Right cardiac atrium (tissue), 5 donors: ENCODE data around the gene MAPK6. TPM values are rescaled to one million over a fixed set of nuclear protein-coding genes. Genes with fewer than 3 reads are reported as not detected.

Source experiments
- ATAC-seq, 2 donors: fragments of 200-7000 bp; cut with Tn5 transposase; one replicate each; pipeline versions ENCODE4 v1.8.0 to v1.9.1; 2020; ENCODE audit warnings: moderate library complexity in 2 of 2, mild to moderate bottlenecking in 1 of 2
- DNase-seq, 3 donors: peaks; one replicate each; pipeline ENCODE4 v3.0.0-alpha.2; 2020
- H3K27ac ChIP-seq: one replicate; pipeline ENCODE4 v1.5.1; 2013; ENCODE audit warnings: mild to moderate bottlenecking, low read length, control low read depth, moderate library complexity
- H3K27me3 ChIP-seq: one replicate; pipeline ENCODE4 v1.6.1; 2013; ENCODE audit not compliant: control insufficient read depth, insufficient read depth
- H3K4me1 ChIP-seq: one replicate; pipeline ENCODE4 v1.6.1; 2013; ENCODE audit warnings: low read length; ENCODE audit not compliant: control insufficient read depth, insufficient read depth
- H3K4me3 ChIP-seq: one replicate; pipeline ENCODE4 v1.5.1; 2013; ENCODE audit warnings: low read length, control low read depth
- H3K9me3 ChIP-seq: one replicate; pipeline ENCODE4 v1.6.1; 2013; ENCODE audit warnings: low read length; ENCODE audit not compliant: control insufficient read depth
- WGBS: extraction: QIAGEN DNeasy Blood & Tissue Kit; methylation state at CpG from one replicate; pipeline ENCODE4 v1.1.7; 2013; 5-methylcytosine and 5-hydroxymethylcytosine counted together
- intact Hi-C, 4 donors: fragments of 100-400 bp; cut with DNase I; formaldehyde crosslinking; loops; one replicate each; pipeline versions ENCODE4 v1.11.0 to v1.14.0; 2022 to 2023
- polyA plus RNA-seq: library from polyadenylated mRNA; stranded (reverse); fragments of 200-250 nt; gene quantifications from one replicate; pipeline ENCODE4 v1.2.3, GENCODE V29; 2013
- total RNA-seq, 4 donors: library from RNA; stranded (reverse); fragmentation: NEBNext Ultra II Directional; extraction: Animal tissue kit (Norgen Biotek cat#: 25700); gene quantifications; one replicate each; pipeline ENCODE4 v1.2.1, GENCODE V29; 2021
- donor health status: healthy with polysubstance abuse.
- donor health status: DM: no; HTN: yes; CAD: no.
- donor health status: DM: no; HTN: no; CAD: no.
- donor health status: DM: no; HTN: yes; CAD: no; lungs with severe emphysema.
- donor health status: DM: yes; HTN: yes; CAD: no.

The MAPK6 gene
- total and polyA plus RNA-seq, 5 donors: 6.1 to 22.3 (median 18.8) TPM

GRCh38 chr15:52010633-52011595 is 8.1 kb upstream of the MAPK6 start:
- Histone ChIP-seq H3K27ac (no peak overlapping the region), H3K4me3 (no peak overlapping the region), H3K9me3 (no peaks in the 10 kb centered on the region), H3K27me3 (no peaks in the 10 kb centered on the region), H3K4me1 (peaks cover 3% of the 10 kb centered on the region)
- DNase-seq: no peak
- intact Hi-C loops: no loop called here
- no peak for ATAC-seq
- WGBS: 86% methylated on average over 14 of the region's 14 CpGs

- Histone ChIP-seq H3K9me3 (no peaks in the 10 kb centered on the region), H3K4me3 (no peak overlapping the region), H3K27me3 (no peaks in the 10 kb centered on the region), H3K4me1 (peaks cover 3% of the 10 kb centered on the region), H3K27ac (no peak overlapping the region)
- WGBS: 38% methylated on average over 3 of the region's 3 CpGs
- intact Hi-C loops: no loop called here
- ATAC-seq: peak; percentile 61 to 70
- no peak for DNase-seq
Observed at GRCh38 chr15:52011711-52012144, 7.3 kb upstream of the MAPK6 start.

GRCh38 chr15:52012210-52012609 is 6.8 kb upstream of the MAPK6 start:
- H3K27ac ChIP-seq: no peak overlapping the region
- WGBS: 50% methylated on average over 2 of the region's 2 CpGs

GRCh38 chr15:52013151-52013791 is 5.7 kb upstream of the MAPK6 start:
- Histone ChIP-seq H3K27me3 (no peaks in the 10 kb centered on the region), H3K4me1 (no peaks in the 10 kb centered on the region), H3K4me3 (no peak overlapping the region), H3K27ac (no peak overlapping the region), H3K9me3 (no peaks in the 10 kb centered on the region)
- intact Hi-C loops: no loop called here
- 81% methylated on average over 3 of the region's 3 CpGs for WGBS
- DNase-seq (no peak), ATAC-seq (peak in 1 of 2 donors; percentile 30)

More at GRCh38 chr15:52012210-52012609, 6.8 kb upstream of the MAPK6 start:
- Histone ChIP-seq H3K4me3 (no peak overlapping the region), H3K27me3 (no peaks in the 10 kb centered on the region), H3K9me3 (no peaks in the 10 kb centered on the region), H3K4me1 (no peaks in the 10 kb centered on the region)
- intact Hi-C loops: no loop called here
- no peak for ATAC-seq
- no peak for DNase-seq

- H3K27ac ChIP-seq: no peak overlapping the region
- H3K9me3 ChIP-seq: no peaks in the 10 kb centered on the region
- ATAC-seq (no peak), DNase-seq (no peak)
- H3K4me1 ChIP-seq: no peaks in the 10 kb centered on the region
- WGBS: 96% methylated on average over 1 of the region's 1 CpG
- no peaks in the 10 kb centered on the region for H3K27me3 ChIP-seq
- no peak overlapping the region for H3K4me3 ChIP-seq
- intact Hi-C loops: no loop called here
Observed at GRCh38 chr15:52014616-52015015, 4.4 kb upstream of the MAPK6 start.

GRCh38 chr15:52016316-52016715 is 2.7 kb upstream of the MAPK6 start:
- H3K27me3 ChIP-seq: no peaks in the 10 kb centered on the region
- ATAC-seq (no peak), DNase-seq (no peak)
- intact Hi-C loops: no loop called here
- H3K9me3 ChIP-seq: no peaks in the 10 kb centered on the region
- WGBS: 96% methylated on average over 2 of the region's 2 CpGs
- H3K4me1 ChIP-seq: no peaks in the 10 kb centered on the region
- H3K27ac ChIP-seq: no peak overlapping the region
- no peak overlapping the region for H3K4me3 ChIP-seq

- intact Hi-C loops: no loop called here
- Histone ChIP-seq H3K27ac (no peak overlapping the region), H3K27me3 (no peaks in the 10 kb centered on the region), H3K9me3 (no peaks in the 10 kb centered on the region), H3K4me3 (no peak overlapping the region), H3K4me1 (peaks cover 3% of the 10 kb centered on the region)
- ATAC-seq: no peak
- DNase-seq: no peak
- 95% methylated on average over 7 of the region's 7 CpGs for WGBS
Observed at GRCh38 chr15:52018244-52018643, 775 bp upstream of the MAPK6 start.

GRCh38 chr15:52019394-52020220 is 588 bp downstream of the MAPK6 start:
- Histone ChIP-seq H3K27ac (peak overlapping the region; percentile 86), H3K4me1 (peaks cover 3% of the 10 kb centered on the region), H3K4me3 (peak overlapping the region; percentile 81), H3K9me3 (no peaks in the 10 kb centered on the region), H3K27me3 (no peaks in the 10 kb centered on the region)
- under 1% methylated on average over 100 of the region's 100 CpGs for WGBS
- ATAC-seq (peak; percentile 83 to 85), DNase-seq (peak; percentile 91 to 94 (median 92))
- intact Hi-C loops: no loop called here

GRCh38 chr15:52020221-52021085 is 1.4 kb downstream of the MAPK6 start:
- DNase-seq: no peak
- intact Hi-C loops: no loop called here
- 4% methylated on average over 10 of the region's 10 CpGs for WGBS

GRCh38 chr15:52021128-52021671 is 2.2 kb downstream of the MAPK6 start:
- intact Hi-C loops: no loop called here
- ATAC-seq (peak in 1 of 2 donors; percentile 28), DNase-seq (peak in 1 of 3 donors; percentile 33)
- Histone ChIP-seq H3K27ac (peak overlapping the region; percentile 45), H3K9me3 (no peaks in the 10 kb centered on the region), H3K27me3 (no peaks in the 10 kb centered on the region), H3K4me1 (peaks cover 3% of the 10 kb centered on the region), H3K4me3 (peak overlapping the region; percentile 81)
- WGBS: under 1% methylated on average over 4 of the region's 4 CpGs

More at GRCh38 chr15:52020221-52021085, 1.4 kb downstream of the MAPK6 start:
- no peak for ATAC-seq
- Histone ChIP-seq H3K27me3 (no peaks in the 10 kb centered on the region), H3K4me3 (peak overlapping the region; percentile 81), H3K27ac (peak overlapping the region; percentile 86), H3K4me1 (peaks cover 3% of the 10 kb centered on the region), H3K9me3 (no peaks in the 10 kb centered on the region)
